PC-3 (cell line): ENCODE data around the gene CORO2B.

ENCODE experiments used
- CTCF ChIP-seq: fragments of 300-600 bp; sonication (generic); conservative IDR thresholded peaks from 2 replicates; pipeline ENCODE4 v1.5.1; 2017; ENCODE audit warnings: antibody characterized with exemption, low read depth, mild to moderate bottlenecking, low read length
- EZH2 ChIP-seq: fragments of 300-600 bp; sonication (generic); IDR thresholded peaks from one replicate; pipeline ENCODE4 v1.6.1; 2017; ENCODE audit warnings: antibody characterized with exemption, mild to moderate bottlenecking, low read length; ENCODE audit not compliant: unreplicated experiment

DNA sequence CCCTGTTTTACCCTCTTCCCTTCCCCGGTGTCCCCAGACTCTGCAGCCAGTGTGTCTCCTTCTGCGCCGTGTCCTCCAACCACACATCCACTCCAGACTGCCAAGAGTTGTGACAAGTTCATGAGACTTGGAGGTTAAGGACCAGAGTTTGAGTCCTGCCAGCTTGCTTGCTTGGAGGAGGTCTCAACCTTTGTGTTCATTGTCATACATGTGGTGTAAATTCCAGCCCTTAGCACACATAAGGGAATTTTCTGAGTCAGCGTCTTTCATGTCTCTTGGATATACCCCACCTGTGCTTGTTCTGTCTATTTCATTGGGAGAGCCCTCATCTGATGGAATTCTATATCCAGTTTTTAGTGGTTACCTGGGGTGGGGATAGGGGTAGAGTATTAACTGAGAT, 13.3 kb downstream of the CORO2B start:
- TF ChIP-seq CTCF (no peak), EZH2 (no peak)
